Jurkat, Clone E6-1 (cell line): ENCODE measurements around the gene UTS2.

Experiments
- DNase-seq: peaks from one replicate; pipeline ENCODE4 v3.0.0-alpha.2; 2011; ENCODE audit warnings: low read depth, low spot score
- H3K4me3 ChIP-seq: 2 replicates; pipeline ENCODE4 v1.5.1; 2011; ENCODE audit warnings: mild to moderate bottlenecking, low read length, control low read depth, moderate library complexity

UTS2 gene

GRCh38 chr1:7827126-7827955, 25.5 kb downstream of the UTS2 start:
- DNase-seq, result no peak
- no peak overlapping the region for H3K4me3 ChIP-seq

GRCh38 chr1:7826363-7826762, 26.5 kb downstream of the UTS2 start:
- DNase-seq, result no peak
- H3K4me3 ChIP-seq, result no peak overlapping the region

- DNase-seq, result no peak
- H3K4me3 ChIP-seq, result no peak overlapping the region
These were observed 28.2 kb downstream of the UTS2 start for GRCh38 chr1:7824701-7825100.

GRCh38 chr1:7821282-7821681, 31.6 kb downstream of the UTS2 start:
- DNase-seq, result no peak
- no peak overlapping the region for H3K4me3 ChIP-seq

- no peak for DNase-seq
- H3K4me3 ChIP-seq, result no peak overlapping the region
These were observed 39.0 kb downstream of the UTS2 start for GRCh38 chr1:7813677-7814373.

- no peak overlapping the region for H3K4me3 ChIP-seq
- no peak for DNase-seq
These were observed 41.4 kb downstream of the UTS2 start for GRCh38 chr1:7811476-7811875.

- H3K4me3 ChIP-seq, result no peak overlapping the region
- DNase-seq, result no peak
These were observed 42.5 kb downstream of the UTS2 start for GRCh38 chr1:7810395-7810794.

GRCh38 chr1:7809742-7810141, 43.1 kb downstream of the UTS2 start:
- no peak overlapping the region for H3K4me3 ChIP-seq
- no peak for DNase-seq

- no peak overlapping the region for H3K4me3 ChIP-seq
- peak; percentile 30 for DNase-seq
These were observed 44.5 kb downstream of the UTS2 start for GRCh38 chr1:7808253-7808844.

- H3K4me3 ChIP-seq, result no peak overlapping the region
- DNase-seq, result no peak
These were observed 47.4 kb downstream of the UTS2 start for GRCh38 chr1:7805460-7805859.
